ENCODE measurements around the gene FRZB. TPM values are rescaled to one million over a fixed set of nuclear protein-coding genes. Genes with fewer than 3 reads are reported as not detected.

The FRZB gene
- total RNA-seq, 1 experiment from 2014 or later: not detected

GRCh38 chr2:182860858-182861257 lies 5.6 kb downstream of the FRZB start:
- in situ Hi-C loops (cut with HindIII; ENCODE audit: low pct_unique_long_range_greater_than_20kb, low sequenced_read_pairs): no loop called here

DNA sequence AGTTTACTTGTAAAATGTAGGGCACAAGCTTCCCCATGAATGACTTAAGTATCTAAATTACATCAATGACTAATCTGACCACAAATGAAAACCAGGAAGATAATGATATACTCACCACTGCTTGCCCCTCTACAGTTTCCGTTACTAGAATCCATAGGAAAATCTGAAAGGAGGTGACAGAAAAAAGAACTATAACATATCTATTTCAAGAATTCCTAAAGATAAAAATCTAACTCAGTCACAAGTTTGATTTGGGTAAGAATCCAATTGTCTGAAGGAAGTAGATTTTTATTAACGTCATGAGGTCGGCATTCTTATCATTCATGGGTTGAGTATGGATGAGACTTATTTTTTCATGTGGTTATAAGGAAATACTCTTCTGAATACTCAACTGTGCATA lies 7.8 kb downstream of the FRZB start:
- in situ Hi-C loops (cut with HindIII; ENCODE audit: low pct_unique_long_range_greater_than_20kb, low sequenced_read_pairs): no loop called here
- no peak for DNase-seq (ENCODE audit: low read depth, low spot score)

More at GRCh38 chr2:182860858-182861257, 5.6 kb downstream of the FRZB start:
- DNase-seq (ENCODE audit: low read depth, low spot score): no peak

- in situ Hi-C loops (cut with HindIII; ENCODE audit: low pct_unique_long_range_greater_than_20kb, low sequenced_read_pairs): no loop called here
- no peak for DNase-seq (ENCODE audit: low read depth, low spot score)
These were observed 11.1 kb downstream of the FRZB start for GRCh38 chr2:182855376-182855775.

GRCh38 chr2:182854375-182855105 lies 11.9 kb downstream of the FRZB start:
- in situ Hi-C loops (cut with HindIII; ENCODE audit: low pct_unique_long_range_greater_than_20kb, low sequenced_read_pairs): no loop called here
- no peak for DNase-seq (ENCODE audit: low read depth, low spot score)

DNA sequence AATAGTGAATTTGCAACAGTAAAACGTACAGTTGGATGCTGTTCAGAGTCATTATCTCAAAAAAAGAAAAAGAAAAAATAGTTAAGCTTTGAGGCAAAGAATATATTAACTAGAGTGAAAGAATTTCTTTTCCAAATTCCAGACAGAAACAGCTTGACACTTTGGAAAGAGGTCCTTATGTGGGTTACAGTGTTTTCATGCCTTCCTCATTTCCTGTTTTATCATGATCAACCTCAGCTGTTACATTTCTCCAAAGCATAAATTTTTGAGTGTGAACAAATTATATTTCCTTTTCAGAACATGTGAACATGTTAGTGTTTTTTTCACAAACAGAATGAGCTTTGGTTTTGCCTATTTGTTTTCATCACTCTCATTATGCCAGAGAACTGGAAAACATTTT lies 13.6 kb downstream of the FRZB start:
- DNase-seq (ENCODE audit: low read depth, low spot score): no peak
- in situ Hi-C loops (cut with HindIII; ENCODE audit: low pct_unique_long_range_greater_than_20kb, low sequenced_read_pairs): no loop called here

DNA sequence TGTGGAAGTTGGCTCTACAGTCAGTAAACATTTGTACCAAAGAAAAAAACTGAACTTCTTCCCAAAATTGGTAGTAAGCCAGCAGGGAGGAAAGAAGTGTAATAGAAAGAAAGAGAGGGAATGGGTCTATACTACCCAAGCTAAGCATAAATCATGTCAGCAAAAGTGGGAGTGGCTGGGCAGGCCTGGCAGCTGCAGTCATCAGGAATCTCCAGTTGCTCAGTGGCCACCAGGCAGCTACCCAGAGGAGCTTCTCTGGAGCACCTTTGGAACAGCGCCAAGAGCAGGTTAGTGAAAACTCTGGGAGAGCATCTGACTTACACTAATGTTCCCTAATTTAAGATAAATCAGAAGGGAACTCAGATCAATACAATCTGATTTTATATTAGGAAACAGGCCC lies 14.3 kb downstream of the FRZB start:
- in situ Hi-C loops (cut with HindIII; ENCODE audit: low pct_unique_long_range_greater_than_20kb, low sequenced_read_pairs): no loop called here

GRCh38 chr2:182845794-182846417 lies 20.5 kb downstream of the FRZB start:
- in situ Hi-C loops (cut with HindIII; ENCODE audit: low pct_unique_long_range_greater_than_20kb, low sequenced_read_pairs): no loop called here
- no peak for DNase-seq (ENCODE audit: low read depth, low spot score)

More for the DNA sequence above, 14.3 kb downstream of the FRZB start:
- no peak for DNase-seq (ENCODE audit: low read depth, low spot score)

DNA sequence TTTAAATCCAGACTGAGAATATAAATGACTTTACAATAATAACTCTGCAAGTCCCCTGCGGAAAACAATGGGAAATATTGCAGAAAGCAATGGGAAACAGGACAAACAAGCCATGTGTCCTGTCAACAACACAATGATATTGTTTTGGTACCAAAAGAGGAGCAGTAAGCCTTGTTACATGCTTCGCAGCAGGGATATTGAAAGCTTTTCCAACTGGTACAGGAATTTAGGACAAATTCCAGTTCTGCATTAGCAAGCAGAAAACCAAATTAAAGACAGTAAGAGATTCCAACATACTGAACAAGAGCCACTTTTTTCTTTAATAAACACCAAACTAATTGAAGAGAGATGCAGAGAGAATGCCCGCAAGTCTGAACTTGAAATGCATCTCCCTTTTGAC lies 30.0 kb downstream of the FRZB start:
- no peak for DNase-seq (ENCODE audit: low read depth, low spot score)

GRCh38 chr2:182834293-182834692 lies 32.1 kb downstream of the FRZB start:
- in situ Hi-C loops (cut with HindIII; ENCODE audit: low pct_unique_long_range_greater_than_20kb, low sequenced_read_pairs): no loop called here
- DNase-seq (ENCODE audit: low read depth, low spot score): no peak

More for the DNA sequence above, 30.0 kb downstream of the FRZB start:
- in situ Hi-C loops (cut with HindIII; ENCODE audit: low pct_unique_long_range_greater_than_20kb, low sequenced_read_pairs): no loop called here

- no peak for DNase-seq (ENCODE audit: low read depth, low spot score)
- in situ Hi-C loops (cut with HindIII; ENCODE audit: low pct_unique_long_range_greater_than_20kb, low sequenced_read_pairs): no loop called here
These were observed 33.2 kb downstream of the FRZB start for GRCh38 chr2:182833084-182833854.

DNA sequence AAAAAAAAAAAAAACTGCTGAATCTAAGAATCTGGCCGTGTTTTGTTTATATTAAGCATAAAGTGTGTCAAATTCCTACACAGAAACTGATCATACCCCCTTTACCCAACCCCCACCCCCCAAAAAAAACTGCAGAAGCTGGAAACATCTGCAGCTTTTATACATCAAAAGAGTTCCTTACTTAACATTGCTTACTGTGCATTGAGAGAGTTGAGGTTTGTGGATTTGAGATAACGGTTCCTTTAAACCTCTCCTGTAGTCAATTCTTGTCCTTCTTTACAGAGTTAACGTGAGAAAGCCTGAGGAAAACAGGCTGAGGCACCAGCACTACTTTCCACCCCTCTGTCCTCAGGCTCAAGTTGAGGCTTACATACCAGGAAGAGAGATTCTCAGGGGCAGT lies 34.5 kb downstream of the FRZB start:
- in situ Hi-C loops (cut with HindIII; ENCODE audit: low pct_unique_long_range_greater_than_20kb, low sequenced_read_pairs): no loop called here
- no peak for DNase-seq (ENCODE audit: low read depth, low spot score)

DNA sequence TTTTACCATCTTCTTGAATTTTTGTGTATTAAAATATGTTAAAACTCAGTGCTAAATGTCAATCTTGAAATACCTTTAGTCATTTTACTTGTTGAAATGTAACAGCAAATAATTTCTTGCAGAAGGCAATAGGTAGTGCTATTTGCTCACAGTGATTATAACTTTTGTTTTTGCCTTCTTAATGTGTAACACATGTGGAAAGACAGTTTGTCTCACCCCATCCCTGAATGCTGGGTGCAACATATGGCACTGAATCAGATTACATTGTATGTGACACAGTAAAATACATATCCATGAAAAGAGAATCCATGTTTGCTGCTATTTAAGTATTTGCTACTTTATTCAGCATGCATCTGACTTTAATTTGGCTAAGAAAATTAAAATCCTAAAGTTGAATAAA lies 35.3 kb downstream of the FRZB start:
- in situ Hi-C loops (cut with HindIII; ENCODE audit: low pct_unique_long_range_greater_than_20kb, low sequenced_read_pairs): no loop called here
- DNase-seq (ENCODE audit: low read depth, low spot score): no peak

GRCh38 chr2:182827182-182827879 lies 39.1 kb downstream of the FRZB start:
- DNase-seq (ENCODE audit: low read depth, low spot score): peak; percentile 6
- in situ Hi-C loops (cut with HindIII; ENCODE audit: low pct_unique_long_range_greater_than_20kb, low sequenced_read_pairs): no loop called here

DNA sequence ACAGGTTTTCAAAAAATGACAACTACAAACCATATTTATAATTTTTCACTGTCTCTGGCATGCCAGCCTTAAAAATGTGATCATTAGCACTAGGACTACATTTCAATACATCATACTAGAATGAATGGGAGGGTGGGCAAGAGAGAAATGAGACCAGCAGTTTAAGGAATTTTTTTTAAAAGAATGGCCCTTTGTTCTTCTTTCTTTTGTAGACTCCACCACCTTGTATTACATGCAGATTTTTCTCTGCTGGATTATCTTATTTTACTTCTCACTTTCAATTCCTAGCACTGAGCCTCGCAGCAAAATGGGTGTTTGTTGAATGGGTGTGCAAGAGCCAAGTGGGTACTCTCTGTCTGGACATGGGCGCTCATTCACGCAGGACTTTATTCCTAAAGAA lies 39.9 kb downstream of the FRZB start:
- DNase-seq (ENCODE audit: low read depth, low spot score): no peak
- in situ Hi-C loops (cut with HindIII; ENCODE audit: low pct_unique_long_range_greater_than_20kb, low sequenced_read_pairs): no loop called here

DNA sequence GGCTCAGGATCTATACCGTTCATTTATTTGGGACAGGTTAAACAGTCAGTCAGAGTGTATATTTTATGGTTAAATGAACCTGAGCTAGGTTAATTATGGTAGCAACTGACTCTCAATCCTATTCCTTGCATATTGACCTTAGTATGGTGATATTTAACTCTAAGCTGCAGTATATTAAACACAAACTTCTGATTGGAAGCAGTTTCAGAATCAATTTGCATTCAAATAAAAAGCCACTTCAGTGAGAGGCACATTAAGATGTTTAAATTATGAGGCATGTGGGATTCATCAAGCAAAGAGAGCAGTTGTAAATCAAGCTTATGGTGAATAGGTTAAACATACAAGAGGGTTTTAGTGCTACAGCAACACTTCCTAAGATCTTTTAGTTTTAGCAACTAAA lies 40.4 kb downstream of the FRZB start:
- in situ Hi-C loops (cut with HindIII; ENCODE audit: low pct_unique_long_range_greater_than_20kb, low sequenced_read_pairs): no loop called here
- no peak for DNase-seq (ENCODE audit: low read depth, low spot score)

GRCh38 chr2:182824767-182825158 lies 41.7 kb downstream of the FRZB start:
- DNase-seq (ENCODE audit: low read depth, low spot score): no peak
- in situ Hi-C loops (cut with HindIII; ENCODE audit: low pct_unique_long_range_greater_than_20kb, low sequenced_read_pairs): no loop called here

DNA sequence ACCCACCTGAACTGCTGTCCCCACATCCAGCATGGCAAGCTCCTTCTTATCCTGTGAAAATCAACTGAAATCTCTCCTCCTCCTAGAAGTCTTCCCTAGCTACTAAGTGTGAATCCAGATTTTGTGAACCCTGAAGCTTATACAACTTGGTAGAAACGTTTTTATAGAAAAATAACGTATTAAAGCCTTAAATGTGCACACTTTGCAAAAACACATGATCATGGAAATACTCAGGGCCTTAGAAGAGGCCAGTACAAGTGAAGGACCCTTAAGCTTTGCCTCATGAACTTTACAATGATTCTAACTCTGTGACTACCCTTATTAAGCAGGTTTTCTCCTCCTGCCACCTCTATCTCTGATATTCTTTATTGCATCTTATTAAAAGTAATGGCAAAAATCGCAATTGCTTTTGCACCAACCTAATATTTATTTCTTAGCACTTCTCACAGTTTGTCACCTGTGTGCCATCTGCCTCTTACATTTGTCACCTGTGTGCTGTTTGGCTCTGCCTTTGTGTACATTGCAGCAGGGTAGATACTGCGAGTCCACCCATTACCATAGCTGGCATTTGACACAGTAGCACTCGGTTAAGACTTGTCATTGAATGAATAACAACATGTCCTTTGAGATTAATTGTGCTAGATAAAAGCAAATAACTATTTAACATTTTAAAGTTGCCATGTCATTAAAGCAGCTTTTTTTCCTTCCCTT lies 42.2 kb downstream of the FRZB start:
- in situ Hi-C loops (cut with HindIII; ENCODE audit: low pct_unique_long_range_greater_than_20kb, low sequenced_read_pairs): no loop called here

GRCh38 chr2:182822733-182823132 lies 43.7 kb downstream of the FRZB start:
- in situ Hi-C loops (cut with HindIII; ENCODE audit: low pct_unique_long_range_greater_than_20kb, low sequenced_read_pairs): no loop called here
- no peak for DNase-seq (ENCODE audit: low read depth, low spot score)

More for the DNA sequence above, 42.2 kb downstream of the FRZB start:
- no peak for DNase-seq (ENCODE audit: low read depth, low spot score)
